SK-N-SH treated with all-trans-retinoic acid at 6 μM for 48 hours (cell line): ENCODE data around the gene GGNBP2.
"Not testable (repeated sequence)": the region's sequence is repeated elsewhere in the genome, so short reads cannot be mapped to it uniquely, and the experiment has no call there.

ENCODE experiments used
- ATAC-seq: fragments of 200-7000 bp; cut with Tn5 transposase; 3 replicates; pipeline ENCODE4 v1.9.1; 2020; ENCODE audit warnings: mild to moderate bottlenecking, moderate library complexity
- ARNTL ChIP-seq: fragments of 450-650 bp; formaldehyde crosslinking; IDR thresholded peaks from 2 replicates; pipeline ENCODE4 v1.5.0; 2020; ENCODE audit warnings: low read depth, mild to moderate bottlenecking, moderate library complexity, borderline replicate concordance
- CSDC2 ChIP-seq: fragments of 250-450 bp; sonication (Bioruptor Pico); IDR thresholded peaks from 2 replicates; pipeline ENCODE4 v1.5.0; 2020; ENCODE audit warnings: mild to moderate bottlenecking, moderate library complexity
- ESRRG ChIP-seq: fragments of 250-450 bp; sonication (Bioruptor Pico); IDR thresholded peaks from 2 replicates; pipeline ENCODE4 v1.6.1; 2021; ENCODE audit warnings: mild to moderate bottlenecking
- GLIS3 ChIP-seq: fragments of 250-450 bp; sonication (Bioruptor Pico); IDR thresholded peaks from 2 replicates; pipeline ENCODE4 v1.5.0; 2020; ENCODE audit warnings: mild to moderate bottlenecking, moderate library complexity
- ISL1 ChIP-seq: fragments of 250-450 bp; sonication (Bioruptor Pico); IDR thresholded peaks from 2 replicates; pipeline ENCODE4 v2.1.2; 2022; ENCODE audit warnings: mild to moderate bottlenecking, moderate library complexity
- OSR1 ChIP-seq: fragments of 250-450 bp; sonication (Bioruptor Pico); IDR thresholded peaks from 2 replicates; pipeline ENCODE4 v1.8.0; 2022; ENCODE audit warnings: moderate library complexity, mild to moderate bottlenecking, inconsistent platforms
- PPARA ChIP-seq: fragments of 250-450 bp; sonication (Bioruptor Pico); IDR thresholded peaks from 2 replicates; pipeline ENCODE4 v1.5.0; 2020; ENCODE audit warnings: mild to moderate bottlenecking, borderline replicate concordance
- RARB ChIP-seq: fragments of 250-450 bp; sonication (Bioruptor Pico); IDR thresholded peaks from 2 replicates; pipeline ENCODE4 v1.8.0; 2021; ENCODE audit warnings: mild to moderate bottlenecking, moderate library complexity
- SNAI2 ChIP-seq: fragments of 250-450 bp; sonication (Bioruptor Pico); IDR thresholded peaks from 2 replicates; pipeline ENCODE4 v1.5.0; 2020; ENCODE audit warnings: mild to moderate bottlenecking, moderate library complexity
- TCF4 ChIP-seq: fragments of 250-450 bp; sonication (Bioruptor Pico); IDR thresholded peaks from 2 replicates; pipeline ENCODE4 v1.8.0; 2021; ENCODE audit warnings: mild to moderate bottlenecking, moderate library complexity, borderline replicate concordance
- TOX ChIP-seq: fragments of 250-450 bp; sonication (Bioruptor Pico); IDR thresholded peaks from 2 replicates; pipeline ENCODE4 v1.8.0; 2021; ENCODE audit warnings: mild to moderate bottlenecking, moderate library complexity, borderline replicate concordance
- ZFP3 ChIP-seq: fragments of 250-450 bp; sonication (Bioruptor Pico); IDR thresholded peaks from 2 replicates; pipeline ENCODE4 v1.5.0; 2020; ENCODE audit warnings: mild to moderate bottlenecking, moderate library complexity
- ZFP30 ChIP-seq: fragments of 450-650 bp; formaldehyde crosslinking; IDR thresholded peaks from 2 replicates; pipeline ENCODE4 v1.5.0; 2022; ENCODE audit warnings: mild to moderate bottlenecking, moderate library complexity
- ZNF565 ChIP-seq: fragments of 450-650 bp; formaldehyde crosslinking; conservative IDR thresholded peaks from 2 replicates; pipeline ENCODE4 v1.5.0; 2020; ENCODE audit warnings: low read depth, mild to moderate bottlenecking, moderate library complexity
- ZNF70 ChIP-seq: fragments of 450-650 bp; formaldehyde crosslinking; IDR thresholded peaks from 2 replicates; pipeline ENCODE4 v1.5.0; 2020; ENCODE audit warnings: mild to moderate bottlenecking, moderate library complexity
- ZNF8 ChIP-seq: fragments of 450-650 bp; formaldehyde crosslinking; IDR thresholded peaks from 2 replicates; pipeline ENCODE4 v1.5.0; 2020; ENCODE audit warnings: mild to moderate bottlenecking, moderate library complexity
- TF ChIP-seq, protein P1 (sequence below): fragments of 250-450 bp; sonication (Bioruptor Pico); IDR thresholded peaks from 2 replicates; pipeline ENCODE4 v1.8.0; 2020; ENCODE audit warnings: mild to moderate bottlenecking, moderate library complexity, borderline replicate concordance
- TF ChIP-seq, protein P2 (sequence below): fragments of 250-450 bp; sonication (Bioruptor Pico); IDR thresholded peaks from 2 replicates; pipeline ENCODE4 v1.5.1; 2021; ENCODE audit warnings: mild to moderate bottlenecking, moderate library complexity

GGNBP2 gene

DNA sequence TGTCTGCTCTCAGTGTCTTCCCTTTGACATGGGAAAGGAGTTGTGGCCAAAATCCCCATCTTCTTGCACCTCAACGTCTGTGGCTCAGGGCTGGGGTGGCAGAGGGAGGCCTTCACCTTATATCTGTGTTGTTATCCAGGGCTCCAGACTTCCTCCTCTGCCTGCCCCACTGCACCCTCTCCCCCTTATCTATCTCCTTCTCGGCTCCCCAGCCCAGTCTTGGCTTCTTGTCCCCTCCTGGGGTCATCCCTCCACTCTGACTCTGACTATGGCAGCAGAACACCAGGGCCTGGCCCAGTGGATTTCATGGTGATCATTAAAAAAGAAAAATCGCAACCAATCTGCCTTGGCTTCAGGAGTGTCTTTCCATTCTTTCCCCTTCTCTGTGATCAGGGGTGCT, 55.7 kb downstream of the GGNBP2 start:
- no peak for ATAC-seq
- TF ChIP-seq ZFP30 (CRISPR knock-in tag) (no peak), SNAI2 (CRISPR knock-in tag) (no peak), GLIS3 (CRISPR knock-in tag) (no peak), ESRRG (CRISPR knock-in tag) (no peak), RARB (CRISPR knock-in tag) (no peak), ZNF70 (CRISPR knock-in tag) (no peak), ISL1 (CRISPR knock-in tag) (no peak), ZFP3 (CRISPR knock-in tag) (no peak), ARNTL (no peak), CSDC2 (no peak), ZNF8 (CRISPR knock-in tag) (no peak), TOX (CRISPR knock-in tag) (no peak), TCF4 (CRISPR knock-in tag) (no peak)
- TF ChIP-seq, protein P1, sequence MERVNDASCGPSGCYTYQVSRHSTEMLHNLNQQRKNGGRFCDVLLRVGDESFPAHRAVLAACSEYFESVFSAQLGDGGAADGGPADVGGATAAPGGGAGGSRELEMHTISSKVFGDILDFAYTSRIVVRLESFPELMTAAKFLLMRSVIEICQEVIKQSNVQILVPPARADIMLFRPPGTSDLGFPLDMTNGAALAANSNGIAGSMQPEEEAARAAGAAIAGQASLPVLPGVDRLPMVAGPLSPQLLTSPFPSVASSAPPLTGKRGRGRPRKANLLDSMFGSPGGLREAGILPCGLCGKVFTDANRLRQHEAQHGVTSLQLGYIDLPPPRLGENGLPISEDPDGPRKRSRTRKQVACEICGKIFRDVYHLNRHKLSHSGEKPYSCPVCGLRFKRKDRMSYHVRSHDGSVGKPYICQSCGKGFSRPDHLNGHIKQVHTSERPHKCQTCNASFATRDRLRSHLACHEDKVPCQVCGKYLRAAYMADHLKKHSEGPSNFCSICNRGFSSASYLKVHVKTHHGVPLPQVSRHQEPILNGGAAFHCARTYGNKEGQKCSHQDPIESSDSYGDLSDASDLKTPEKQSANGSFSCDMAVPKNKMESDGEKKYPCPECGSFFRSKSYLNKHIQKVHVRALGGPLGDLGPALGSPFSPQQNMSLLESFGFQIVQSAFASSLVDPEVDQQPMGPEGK (CRISPR knock-in tag): no peak
- TF ChIP-seq, all 23 proteins: peak for 0

DNA sequence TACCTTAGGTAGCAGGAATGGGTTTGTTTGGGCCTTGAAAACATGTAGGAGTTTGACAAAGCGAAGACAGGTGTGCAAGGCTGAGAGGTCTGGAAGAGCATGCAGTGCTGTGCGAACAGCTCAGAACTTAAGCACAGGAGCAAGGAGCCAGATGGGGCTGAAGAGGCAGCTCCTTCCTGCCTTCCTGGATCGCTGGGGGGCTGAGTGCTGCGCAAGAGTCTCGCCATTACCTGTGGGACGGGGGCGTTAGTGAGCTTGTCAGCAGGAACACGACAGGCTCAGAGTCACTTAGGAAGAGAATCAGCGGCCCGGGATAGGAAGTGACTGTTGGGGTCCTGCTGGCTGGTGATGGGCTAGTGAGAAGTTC, 56.2 kb downstream of the GGNBP2 start:
- no peak for TF ChIP-seq GLIS3 (CRISPR knock-in tag)
- TF ChIP-seq, protein P2, sequence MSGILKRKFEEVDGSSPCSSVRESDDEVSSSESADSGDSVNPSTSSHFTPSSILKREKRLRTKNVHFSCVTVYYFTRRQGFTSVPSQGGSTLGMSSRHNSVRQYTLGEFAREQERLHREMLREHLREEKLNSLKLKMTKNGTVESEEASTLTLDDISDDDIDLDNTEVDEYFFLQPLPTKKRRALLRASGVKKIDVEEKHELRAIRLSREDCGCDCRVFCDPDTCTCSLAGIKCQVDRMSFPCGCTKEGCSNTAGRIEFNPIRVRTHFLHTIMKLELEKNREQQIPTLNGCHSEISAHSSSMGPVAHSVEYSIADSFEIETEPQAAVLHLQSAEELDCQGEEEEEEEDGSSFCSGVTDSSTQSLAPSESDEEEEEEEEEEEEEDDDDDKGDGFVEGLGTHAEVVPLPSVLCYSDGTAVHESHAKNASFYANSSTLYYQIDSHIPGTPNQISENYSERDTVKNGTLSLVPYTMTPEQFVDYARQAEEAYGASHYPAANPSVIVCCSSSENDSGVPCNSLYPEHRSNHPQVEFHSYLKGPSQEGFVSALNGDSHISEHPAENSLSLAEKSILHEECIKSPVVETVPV: no peak
- no peak for TF ChIP-seq TOX (CRISPR knock-in tag)
- TF ChIP-seq ESRRG (CRISPR knock-in tag): no peak
- no peak for TF ChIP-seq PPARA (CRISPR knock-in tag)
- TF ChIP-seq ZNF565 (CRISPR knock-in tag): no peak
- TF ChIP-seq RARB (CRISPR knock-in tag): no peak
- no peak for TF ChIP-seq SNAI2 (CRISPR knock-in tag)
- ATAC-seq: peak; percentile 35

DNA sequence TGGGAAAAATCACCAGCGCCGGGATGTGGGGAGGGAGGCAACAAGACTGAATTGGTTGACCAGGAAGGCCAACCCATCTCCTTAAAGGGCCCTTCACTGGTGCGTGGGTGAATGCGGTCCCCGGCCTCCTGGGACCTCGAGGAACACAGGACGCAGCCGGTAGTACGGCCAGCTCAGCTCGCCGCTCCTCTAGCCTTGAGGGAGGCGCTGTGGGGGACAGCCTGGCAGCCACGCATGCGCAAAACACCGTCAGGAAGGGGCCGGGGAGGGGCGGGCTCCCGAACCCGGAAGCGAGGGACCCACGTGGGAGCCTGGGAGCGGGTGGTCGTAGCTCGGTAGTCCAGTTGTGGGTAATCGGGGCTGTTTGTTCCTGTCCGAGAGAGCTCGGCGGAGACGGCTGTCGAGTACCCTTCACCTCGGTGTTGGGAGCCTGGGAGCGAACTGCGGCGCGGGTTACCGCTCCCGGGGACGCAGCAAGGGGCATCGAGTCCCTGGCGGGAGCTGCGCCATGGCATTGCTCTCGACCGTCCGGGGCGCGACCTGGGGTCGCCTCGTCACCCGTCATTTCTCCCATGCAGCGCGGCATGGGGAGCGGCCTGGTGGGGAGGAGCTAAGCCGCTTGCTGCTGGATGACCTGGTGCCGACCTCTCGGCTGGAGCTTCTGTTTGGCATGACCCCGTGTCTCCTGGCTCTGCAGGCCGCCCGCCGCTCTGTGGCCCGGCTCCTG, 56.7 kb downstream of the GGNBP2 start, which contains the start of gene MRM1:
Gene MRM1, plus strand, starts transcription at position 281 of the 727 bp plus-strand sequence. Its CDS starts 228 bp downstream, at position 509.
- peak; percentile 89 for ATAC-seq
- TF ChIP-seq PPARA (CRISPR knock-in tag) (no peak), RARB (CRISPR knock-in tag) (no peak), ESRRG (CRISPR knock-in tag) (peak; percentile 9; the same call in 1 of the 2 replicates), ZFP3 (CRISPR knock-in tag) (0 out of 2 replicates have a peak, but pooled peaks have one; percentile 13), ARNTL (no peak), ZFP30 (CRISPR knock-in tag) (no peak), CSDC2 (0 out of 2 replicates have a peak, but pooled peaks have one; percentile 2), ZNF565 (CRISPR knock-in tag) (no peak)

DNA sequence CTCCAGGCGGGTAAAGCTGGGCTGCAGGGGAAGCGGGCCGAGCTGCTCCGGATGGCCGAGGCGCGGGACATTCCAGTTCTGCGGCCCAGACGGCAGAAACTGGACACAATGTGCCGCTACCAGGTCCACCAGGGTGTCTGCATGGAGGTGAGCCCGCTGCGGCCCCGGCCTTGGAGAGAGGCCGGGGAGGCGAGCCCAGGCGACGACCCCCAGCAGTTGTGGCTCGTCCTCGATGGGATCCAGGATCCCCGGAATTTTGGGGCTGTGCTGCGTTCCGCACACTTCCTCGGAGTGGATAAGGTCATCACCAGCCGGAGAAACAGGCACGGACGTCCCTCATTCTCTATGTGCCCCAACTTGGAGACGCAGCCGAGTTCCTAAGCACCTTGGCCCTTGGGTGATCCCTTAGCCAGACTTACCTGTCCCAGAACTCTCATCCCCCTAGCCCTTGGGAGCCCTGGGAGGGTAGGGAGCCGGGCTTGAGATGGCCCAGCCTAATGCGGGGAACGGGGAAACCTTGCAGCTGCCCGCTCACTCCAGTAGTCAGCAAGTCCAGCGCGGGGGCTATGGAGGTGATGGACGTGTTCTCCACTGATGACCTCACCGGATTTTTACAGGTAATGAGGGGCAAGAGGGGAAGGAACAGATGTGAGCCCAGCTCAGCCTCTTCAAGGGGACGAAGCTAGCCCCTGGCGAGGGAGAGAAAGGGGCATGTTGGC, 57.5 kb downstream of the GGNBP2 start:
- TF ChIP-seq, protein P1 (CRISPR knock-in tag): no peak
- TF ChIP-seq GLIS3 (CRISPR knock-in tag) (no peak), CSDC2 (no peak)
- ATAC-seq: peak; percentile 59

DNA sequence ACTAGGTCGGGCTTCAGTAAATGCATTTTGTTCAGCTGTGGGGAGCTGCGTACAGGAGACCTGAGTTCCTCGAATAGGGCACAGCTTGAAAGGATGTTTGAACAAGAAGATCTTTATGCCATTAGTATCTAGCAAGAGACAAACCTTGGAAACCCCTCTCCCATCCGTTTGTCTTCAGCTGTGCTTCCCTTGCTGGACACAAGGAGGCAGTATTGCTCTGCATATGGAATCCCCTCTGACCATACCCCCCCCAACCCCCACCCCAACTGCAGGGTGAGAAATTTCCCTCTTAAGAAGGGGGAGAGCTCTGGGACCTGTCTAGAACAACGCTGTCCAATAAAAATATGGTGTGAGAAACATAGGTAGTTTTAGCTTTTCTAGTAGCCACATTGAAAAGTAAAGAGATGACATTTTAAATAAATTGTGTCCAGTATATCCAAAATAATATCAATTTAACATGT, 58.2 kb downstream of the GGNBP2 start:
- TF ChIP-seq, protein P1 (CRISPR knock-in tag): peak; percentile 30; the same call in 1 of the 2 replicates
- TF ChIP-seq OSR1 (CRISPR knock-in tag): no peak
- peak; percentile 23 for ATAC-seq

DNA sequence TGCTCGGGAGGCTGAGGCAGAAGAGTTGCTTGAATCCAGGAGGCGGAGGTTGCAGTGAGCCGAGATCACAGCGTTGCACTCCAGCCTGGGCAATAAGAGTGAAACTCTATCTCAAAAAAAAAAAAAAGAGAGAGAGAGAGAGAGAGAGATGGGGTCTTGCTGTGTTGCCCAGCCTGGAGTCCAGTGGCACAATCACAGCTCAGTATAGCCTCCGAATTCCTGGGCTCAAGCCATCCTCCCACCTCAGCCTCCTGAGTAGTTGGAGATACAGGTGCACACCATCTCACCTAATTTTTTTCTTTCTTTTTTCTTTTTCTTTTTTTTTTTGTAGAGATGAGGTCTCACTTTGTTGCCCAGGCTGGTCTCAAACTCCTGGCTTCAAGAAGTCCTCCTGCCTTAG, 60.3 kb downstream of the GGNBP2 start:
- ATAC-seq: not testable (repeated sequence)
